HG03558 (cell line): Measurements from ENCODE around the gene FMN1.

Experiments
- ATAC-seq: cut with Tn5 transposase; IDR thresholded peaks from one replicate; pipeline ENCODE4 v1.9.1; 2021; ENCODE audit warnings: moderate number of reproducible peaks; ENCODE audit not compliant: unreplicated experiment; ENCODE audit errors: extremely low read depth

FMN1 gene

GRCh38 chr15:32991619-32992111 lies 202.8 kb downstream of the FMN1 start:
- no peak for ATAC-seq

GRCh38 chr15:32990071-32990470 lies 204.4 kb downstream of the FMN1 start:
- ATAC-seq = no peak

- ATAC-seq = no peak
Measured at GRCh38 chr15:32987067-32987466, 207.4 kb downstream of the FMN1 start.

DNA sequence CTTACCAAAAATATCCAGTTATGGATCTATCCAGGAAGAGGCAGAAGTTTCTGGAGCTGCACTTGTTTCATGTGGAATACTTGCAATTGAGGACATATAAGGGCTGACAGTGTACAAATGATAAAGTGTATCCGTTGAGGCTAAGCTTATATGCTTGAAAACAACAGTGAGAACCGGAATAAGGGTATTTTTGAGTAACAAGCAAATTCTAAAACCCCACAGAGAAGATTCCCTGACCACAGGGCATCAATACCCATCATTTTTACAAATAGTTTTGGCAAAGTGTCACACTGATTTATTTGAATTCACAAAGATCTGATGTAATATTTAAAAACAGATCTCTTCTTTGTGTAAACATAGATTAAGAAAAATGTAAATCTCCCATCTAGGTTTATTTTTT lies 208.4 kb downstream of the FMN1 start:
- ATAC-seq = no peak

- no peak for ATAC-seq
Measured at GRCh38 chr15:32983679-32984078, 210.8 kb downstream of the FMN1 start.

GRCh38 chr15:32982001-32982400 lies 212.5 kb downstream of the FMN1 start:
- no peak for ATAC-seq

DNA sequence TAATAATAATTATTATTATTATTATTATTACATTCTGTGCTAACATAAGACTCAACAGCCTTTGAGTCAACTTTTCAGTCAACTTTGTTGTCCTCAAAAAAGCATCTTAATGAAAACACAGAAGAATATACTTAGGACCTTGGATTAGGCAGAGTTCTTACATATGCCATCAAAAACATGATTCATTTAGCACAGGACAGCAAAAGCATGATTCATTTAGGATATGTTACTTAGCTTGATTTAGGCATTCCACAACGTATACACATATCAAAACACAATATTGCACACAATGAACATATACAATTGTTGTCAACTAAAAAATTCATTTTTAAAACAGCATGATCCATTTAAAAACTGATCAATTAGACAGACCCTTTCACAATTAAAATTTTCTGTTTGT lies 213.0 kb downstream of the FMN1 start:
- ATAC-seq = no peak

GRCh38 chr15:32979710-32980109 lies 214.8 kb downstream of the FMN1 start:
- no peak for ATAC-seq

- no peak for ATAC-seq
Measured at GRCh38 chr15:32977506-32977905, 217.0 kb downstream of the FMN1 start.

- no peak for ATAC-seq
Measured at GRCh38 chr15:32974691-32975090, 219.8 kb downstream of the FMN1 start.

DNA sequence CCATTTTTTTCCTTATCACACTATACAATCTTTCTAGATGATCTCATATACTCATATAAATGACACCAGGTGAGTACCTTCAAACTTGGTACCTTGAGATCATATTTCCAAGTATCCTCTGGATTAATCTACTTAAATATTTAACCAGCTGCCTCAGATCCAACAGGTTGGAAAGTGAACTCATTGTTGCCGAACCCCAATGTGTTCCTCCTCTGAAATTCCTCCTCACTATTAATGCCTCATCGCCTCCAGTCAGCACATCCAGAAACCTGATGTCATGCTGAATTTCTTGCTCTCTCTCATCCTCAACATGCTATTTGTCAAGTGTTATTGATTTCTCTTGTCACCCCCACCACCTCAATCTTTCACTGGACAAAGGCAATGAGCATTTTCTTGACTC lies 221.8 kb downstream of the FMN1 start:
- no peak for ATAC-seq

- ATAC-seq = no peak
Measured at GRCh38 chr15:32970847-32971246, 223.7 kb downstream of the FMN1 start.

GRCh38 chr15:32967521-32967920 lies 227.0 kb downstream of the FMN1 start:
- no peak for ATAC-seq

GRCh38 chr15:32966512-32966911 lies 228.0 kb downstream of the FMN1 start:
- ATAC-seq = no peak

GRCh38 chr15:32965897-32966296 lies 228.6 kb downstream of the FMN1 start:
- ATAC-seq = no peak

DNA sequence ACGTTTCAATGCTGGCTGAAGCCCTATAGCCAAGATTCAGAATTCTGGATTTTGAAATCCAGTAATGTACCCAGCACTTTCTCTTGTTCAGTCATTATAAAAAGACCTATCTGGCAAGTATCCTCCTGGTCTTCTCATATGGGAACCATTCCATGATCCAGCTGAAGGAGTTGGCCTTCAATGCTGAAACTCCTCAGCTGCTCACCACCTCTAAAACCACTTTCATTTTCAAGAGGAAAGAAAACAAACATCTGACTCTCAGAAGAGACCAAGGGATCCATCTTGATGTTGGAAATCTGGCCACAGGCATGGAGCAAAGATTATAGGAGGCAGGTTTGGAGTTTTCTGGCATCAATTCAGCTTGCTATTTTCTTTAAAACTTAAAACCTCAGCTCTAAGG lies 235.4 kb downstream of the FMN1 start:
- ATAC-seq = no peak

GRCh38 chr15:32957219-32957618 lies 237.3 kb downstream of the FMN1 start:
- no peak for ATAC-seq

DNA sequence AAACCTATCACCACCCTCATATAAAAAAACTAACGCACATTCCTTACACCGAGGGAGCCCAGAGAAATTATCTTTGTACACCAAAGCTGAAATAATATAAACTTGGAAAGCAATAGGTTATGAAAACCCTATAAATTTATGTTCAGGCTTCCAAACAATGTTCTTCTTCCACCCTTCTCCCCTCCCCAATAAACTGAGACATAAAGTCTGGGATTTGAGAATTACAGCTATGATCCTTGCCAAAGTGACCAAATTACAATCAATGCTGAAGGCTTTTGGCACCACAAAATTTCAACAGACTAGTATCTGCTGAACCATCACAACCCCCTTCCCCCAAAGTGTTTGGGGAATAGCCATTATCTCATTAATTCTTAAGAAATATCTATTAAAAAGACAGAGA lies 237.8 kb downstream of the FMN1 start:
- ATAC-seq = no peak

GRCh38 chr15:32956006-32956405 lies 238.5 kb downstream of the FMN1 start:
- no peak for ATAC-seq

GRCh38 chr15:32953533-32953910 lies 241.0 kb downstream of the FMN1 start:
- ATAC-seq = no peak

DNA sequence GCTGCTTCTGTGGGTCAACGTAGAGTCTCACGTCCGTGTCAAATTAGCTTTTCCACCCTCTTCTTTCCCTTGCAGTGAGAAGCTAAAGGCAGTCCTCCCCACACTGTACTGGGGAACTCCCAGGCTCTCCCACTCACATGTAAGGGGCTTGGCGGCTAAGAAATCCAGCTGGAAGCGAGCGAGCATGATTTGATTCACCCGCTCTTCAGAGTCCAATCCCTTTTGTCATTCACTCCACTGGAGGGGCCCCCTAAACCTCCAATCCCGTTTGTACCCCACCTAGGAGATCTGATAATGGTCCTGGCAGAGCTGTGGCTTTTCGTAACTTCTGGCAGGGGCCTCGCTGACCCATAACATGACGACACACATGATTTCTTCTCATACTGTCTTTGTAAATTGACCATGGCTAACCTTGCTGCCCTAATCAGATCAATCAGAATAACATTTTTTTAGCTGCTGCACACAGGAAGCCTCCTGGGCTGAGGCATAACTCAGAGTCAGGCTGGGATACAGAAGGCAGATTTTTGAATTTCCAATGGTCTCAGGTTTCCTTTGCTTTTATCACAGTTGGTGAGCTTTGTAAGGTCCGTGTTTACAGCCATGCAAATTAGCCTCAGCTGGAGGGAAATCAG lies 241.5 kb downstream of the FMN1 start:
- no peak for ATAC-seq

DNA sequence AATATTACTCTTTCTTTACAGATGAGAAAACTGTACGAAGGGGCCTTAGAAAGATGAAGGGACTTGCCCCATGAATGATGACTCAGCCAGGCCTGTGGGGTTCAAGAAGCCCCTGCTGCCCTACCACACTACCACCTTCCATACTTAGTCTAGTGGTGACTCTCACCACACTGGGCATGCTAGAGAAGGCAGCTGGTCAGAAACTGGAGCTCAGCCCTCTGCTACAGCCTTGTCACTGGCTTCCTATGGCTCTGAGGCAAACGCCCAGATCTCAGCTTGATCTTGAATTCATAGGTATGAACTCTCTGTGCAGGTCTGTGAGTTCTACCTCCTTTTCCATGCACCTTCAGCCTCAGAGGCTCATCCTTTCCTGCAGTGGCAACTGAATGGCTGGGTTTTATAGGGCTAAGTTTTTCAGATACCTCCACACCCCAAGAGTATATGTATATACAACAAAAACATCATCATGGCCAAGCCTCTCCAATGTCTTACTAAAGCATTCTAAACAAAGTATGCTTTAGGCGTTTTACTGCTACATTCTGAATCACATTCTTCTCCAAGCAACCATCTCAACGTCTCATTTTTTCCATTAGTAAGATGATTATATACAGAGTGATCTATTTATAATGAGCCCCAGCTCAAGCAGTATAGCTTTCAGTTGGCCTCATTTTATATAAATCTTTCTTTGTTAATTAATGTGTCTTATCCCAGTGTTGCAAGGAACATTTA lies 242.6 kb downstream of the FMN1 start:
- no peak for ATAC-seq
